ENCODE results near the gene GPHB5. TPM values are rescaled to one million over a fixed set of nuclear protein-coding genes. Genes with fewer than 3 reads are reported as not detected.

GPHB5 gene
- total RNA-seq, 1 experiment from 2014 or later: not detected

GRCh38 chr14:63301891-63302534, 16.7 kb downstream of the GPHB5 start:
- H3K9me2 ChIP-seq (ENCODE audit: insufficient read depth): no peaks in the 10 kb centered on the region
- POLR2A ChIA-PET: no interaction called here

GRCh38 chr14:63300854-63301253, 17.9 kb downstream of the GPHB5 start:
- H3K9ac ChIP-seq (ENCODE audit: low read length): no peak overlapping the region
- ChIA-PET CTCF (no interaction called here), RAD21 (ENCODE audit: low non-redundant PET in 1 of 2, low total read pairs in 2 of 2, uncharacterized antibody in 2 of 2, unreplicated experiment in 2 of 2) (no interaction called here), POLR2A (no interaction called here)
- ATAC-seq: no peak
- no peaks in the 10 kb centered on the region for H3K9me3 ChIP-seq (ENCODE audit: control insufficient read depth in 1 of 2, insufficient read depth in 1 of 2, low read depth in 1 of 2, low read length in 2 of 2)
- H3K79me2 ChIP-seq (ENCODE audit: insufficient read depth, low read length): no peaks in the 10 kb centered on the region
- intact Hi-C loops (cut with micrococcal nuclease): no loop called here
- no peaks in the 10 kb centered on the region for H4K20me1 ChIP-seq (ENCODE audit: insufficient read depth)
- no peak overlapping the region for H3K4me2 ChIP-seq (ENCODE audit: low read length)
- no peak overlapping the region for H2AFZ ChIP-seq (ENCODE audit: low read depth, low read length, poor library complexity, severe bottlenecking)
- H3K4me3 ChIP-seq (replicated peaks in 1 of 2; ENCODE audit: low read depth in 1 of 2, low read length in 2 of 2): no peak overlapping the region
- H3K36me3 ChIP-seq (ENCODE audit: control insufficient read depth in 1 of 2, insufficient read depth in 2 of 2, low read length in 2 of 2): no peaks in the 10 kb centered on the region
- H3K27me3 ChIP-seq (ENCODE audit: insufficient read depth, low read length): peaks cover 28% of the 10 kb centered on the region
- H3K27ac ChIP-seq (ENCODE audit: low read depth, low read length): no peak overlapping the region
- no TSS peak for BruUV-seq (replicated peaks)
- no peaks in the 10 kb centered on the region for H3K4me1 ChIP-seq (ENCODE audit: control insufficient read depth in 1 of 2, insufficient read depth in 2 of 2, low read length in 2 of 2)
- no peak for DNase-seq (ENCODE audit: low read depth, low spot score)
- H3K9me2 ChIP-seq (ENCODE audit: insufficient read depth): no peaks in the 10 kb centered on the region
- TF ChIP-seq ELF1 (IDR thresholded peaks at IDR 0.05; ENCODE audit: borderline replicate concordance, low read depth) (no peak), CTCF (IDR thresholded peaks at IDR 0.05 in 2 of 3, conservative IDR thresholded peaks at IDR 0.05 in 1 of 3; ENCODE audit: borderline replicate concordance in 1 of 3, insufficient read depth in 1 of 3, low read depth in 2 of 3, low read length in 2 of 3) (no peak), ZBTB33 (IDR thresholded peaks at IDR 0.05; ENCODE audit: extremely low read depth, insufficient replicate concordance, low read length) (no peak), CBX3 (IDR thresholded peaks at IDR 0.05; ENCODE audit: low read depth) (no peak), YY1 (IDR thresholded peaks at IDR 0.05; ENCODE audit: extremely low read depth, insufficient replicate concordance, low read depth, low read length) (no peak), SRF (IDR thresholded peaks at IDR 0.05; ENCODE audit: low read depth) (no peak), SIN3A (IDR thresholded peaks at IDR 0.05; ENCODE audit: low read depth) (no peak), EGR1 (IDR thresholded peaks at IDR 0.05; ENCODE audit: low read depth) (no peak), EZH2 (IDR thresholded peaks at IDR 0.05) (no peak), TCF7L2 (IDR thresholded peaks at IDR 0.05; ENCODE audit: borderline replicate concordance, extremely low read depth, insufficient read depth, insufficient read length) (no peak)

More at GRCh38 chr14:63301891-63302534, 16.7 kb downstream of the GPHB5 start:
- peaks cover 31% of the 10 kb centered on the region for H3K27me3 ChIP-seq (ENCODE audit: insufficient read depth, low read length)
- DNase-seq (ENCODE audit: low read depth, low spot score) (no peak), ATAC-seq (no peak)
- intact Hi-C loops (cut with micrococcal nuclease): no loop called here
- H3K9me3 ChIP-seq (ENCODE audit: control insufficient read depth in 1 of 2, insufficient read depth in 1 of 2, low read depth in 1 of 2, low read length in 2 of 2): no peaks in the 10 kb centered on the region
- CTCF ChIA-PET: no interaction called here
- H3K79me2 ChIP-seq (ENCODE audit: insufficient read depth, low read length): no peaks in the 10 kb centered on the region
- no peak overlapping the region for H3K4me2 ChIP-seq (ENCODE audit: low read length)
- H4K20me1 ChIP-seq (ENCODE audit: insufficient read depth): no peaks in the 10 kb centered on the region
- no TSS peak for BruUV-seq (replicated peaks)
- TF ChIP-seq YY1 (IDR thresholded peaks at IDR 0.05; ENCODE audit: extremely low read depth, insufficient replicate concordance, low read depth, low read length) (no peak), ZFX (IDR thresholded peaks at IDR 0.05) (no peak), CEBPB (IDR thresholded peaks at IDR 0.05; ENCODE audit: low read depth) (no peak), RAD21 (IDR thresholded peaks at IDR 0.05; ENCODE audit: low read depth) (no peak), EGR1 (IDR thresholded peaks at IDR 0.05; ENCODE audit: low read depth) (no peak), SRF (IDR thresholded peaks at IDR 0.05; ENCODE audit: low read depth) (no peak), ATF3 (IDR thresholded peaks at IDR 0.05) (no peak), CBX3 (IDR thresholded peaks at IDR 0.05; ENCODE audit: low read depth) (no peak), POLR2AphosphoS5 (IDR thresholded peaks at IDR 0.05; ENCODE audit: low read depth, low read length) (no peak), MAX (IDR thresholded peaks at IDR 0.05) (no peak)
- H3K4me1 ChIP-seq (ENCODE audit: control insufficient read depth in 1 of 2, insufficient read depth in 2 of 2, low read length in 2 of 2): no peaks in the 10 kb centered on the region
- H3K4me3 ChIP-seq (replicated peaks in 1 of 2; ENCODE audit: low read depth in 1 of 2, low read length in 2 of 2): no peak overlapping the region
- H3K36me3 ChIP-seq (ENCODE audit: control insufficient read depth in 1 of 2, insufficient read depth in 2 of 2, low read length in 2 of 2): no peaks in the 10 kb centered on the region
- H3K27ac ChIP-seq (ENCODE audit: low read depth, low read length): no peak overlapping the region
- RAD21 ChIA-PET (ENCODE audit: low non-redundant PET in 1 of 2, low total read pairs in 2 of 2, uncharacterized antibody in 2 of 2, unreplicated experiment in 2 of 2): no interaction called here
- H2AFZ ChIP-seq (ENCODE audit: low read depth, low read length, poor library complexity, severe bottlenecking): no peak overlapping the region
- H3K9ac ChIP-seq (ENCODE audit: low read length): no peak overlapping the region
